Measurements from ENCODE around the gene AEBP2. TPM values are rescaled to one million over a fixed set of nuclear protein-coding genes. Genes with fewer than 3 reads are reported as not detected.

AEBP2 gene
- total and polyA plus RNA-seq, 2 of the 4 experiments (the other 2 are of a cell fraction), result 15.5 to 21.7 TPM

GRCh38 chr12:19456176-19456575 lies 16.9 kb downstream of the AEBP2 start:
- no peak overlapping the region for H2BK15ac ChIP-seq (ENCODE audit: low read depth, low read length)
- H3K9me1 ChIP-seq (ENCODE audit: insufficient read depth, low read length), result peaks cover 19% of the 10 kb centered on the region
- H3K4ac ChIP-seq (ENCODE audit: low read depth, low read length), result no peak overlapping the region
- H2AK9ac ChIP-seq (replicated peaks; ENCODE audit: low read depth, low read length, poor library complexity), result no peak overlapping the region
- DNase-seq, result no peak
- H4K20me1 ChIP-seq (ENCODE audit: insufficient read depth, low read length), result peaks cover 67% of the 10 kb centered on the region
- no peaks in the 10 kb centered on the region for H3K27me3 ChIP-seq (ENCODE audit: control insufficient read depth, insufficient read depth, low read length)
- intact Hi-C loops (cut with micrococcal nuclease), result no loop called here
- no peak overlapping the region for H2BK20ac ChIP-seq (ENCODE audit: low read depth, low read length)
- H2BK5ac ChIP-seq (ENCODE audit: low read depth, low read length, poor library complexity, severe bottlenecking), result no peak overlapping the region
- no peak overlapping the region for H4K5ac ChIP-seq (ENCODE audit: low read depth, low read length)
- no peak overlapping the region for H2BK120ac ChIP-seq (ENCODE audit: low read depth, low read length)
- H3K4me1 ChIP-seq (ENCODE audit: control insufficient read depth, insufficient read depth, low read length), result peaks cover 2% of the 10 kb centered on the region; the same call in 1 of the 2 replicates
- H3K27ac ChIP-seq (ENCODE audit: insufficient read depth, low read length), result no peak overlapping the region
- no peak overlapping the region for H3K14ac ChIP-seq (replicated peaks; ENCODE audit: low read depth, low read length)
- no peak overlapping the region for H3K4me3 ChIP-seq (ENCODE audit: insufficient read depth, low read depth, low read length)
- TF ChIP-seq POLR2A (IDR thresholded peaks at IDR 0.05; ENCODE audit: low read depth, low read length), result no peak
- TF ChIP-seq RFX5 (IDR thresholded peaks at IDR 0.05; ENCODE audit: low read depth, low read length), result no peak
- no peak for TF ChIP-seq FOS (IDR thresholded peaks at IDR 0.05; ENCODE audit: low read depth, low read length)
- TF ChIP-seq RAD21 (IDR thresholded peaks at IDR 0.05; ENCODE audit: low read length), result no peak
- no peak for TF ChIP-seq SMC3 (IDR thresholded peaks at IDR 0.05; ENCODE audit: low read depth, low read length)
- no peak for TF ChIP-seq NFE2L2 (IDR thresholded peaks at IDR 0.05; ENCODE audit: low read depth, low read length)
- H3K4me2 ChIP-seq (ENCODE audit: low read depth, low read length), result no peak overlapping the region
- no peaks in the 10 kb centered on the region for H3K9me3 ChIP-seq (ENCODE audit: control insufficient read depth, insufficient read depth, low read length)
- no TSS peak for BruUV-seq (replicated peaks)
- H3K79me1 ChIP-seq (ENCODE audit: low read depth in 1 of 2, low read length in 2 of 2), result peaks cover 18 to 67% of the 10 kb centered on the region in 2 experiments
- H3K56ac ChIP-seq (ENCODE audit: extremely low read depth, insufficient read depth, low read length), result no peak overlapping the region
- 94% methylated on average over 6 of the region's 7 CpGs; no CpG with 5 or more reads in 1 of the 2 experiments for WGBS, 2 experiments (ENCODE audit: extremely low coverage in 2 of 2, insufficient read length in 1 of 2)
- H3K36me3 ChIP-seq (ENCODE audit: control insufficient read depth, insufficient read depth, low read length), result peaks cover 11% of the 10 kb centered on the region
- H2AK5ac ChIP-seq (ENCODE audit: low read depth, low read length), result no peak overlapping the region
- ChIA-PET POLR2A (ENCODE audit: unreplicated experiment) (no interaction called here), CTCF (no interaction called here)
- no peak overlapping the region for H2AFZ ChIP-seq (replicated peaks; ENCODE audit: low read length, poor library complexity)
- H3K18ac ChIP-seq (ENCODE audit: low read depth, low read length), result no peak overlapping the region
- ATAC-seq (ENCODE audit: low read depth), result no peak
- no peak overlapping the region for H3K9ac ChIP-seq (ENCODE audit: low read depth, low read length)
- H4K8ac ChIP-seq (ENCODE audit: low read depth in 2 of 2, low read length in 2 of 2), result no peak overlapping the region
- no peak overlapping the region for H3K23ac ChIP-seq (ENCODE audit: low read depth, low read length)
- dilution Hi-C loops (cut with HindIII; ENCODE audit: low sequenced_read_pairs, unreplicated experiment), result no loop called here
- in situ Hi-C loops (cut with MboI; ENCODE audit: low sequenced_read_pairs), result no loop called here
- H4K91ac ChIP-seq (ENCODE audit: insufficient read depth, low read depth, low read length), result no peak overlapping the region

Data from IMR-90 (cell line).